Liver (tissue), 9 donors: Measurements from ENCODE around the gene SLC16A9. TPM values are rescaled to one million over a fixed set of nuclear protein-coding genes. Genes with fewer than 3 reads are reported as not detected.

Source experiments
- DNase-seq: peaks from one replicate; pipeline ENCODE4 v3.0.0-alpha.2; 2017; ENCODE audit warnings: low spot score
- H3K27ac ChIP-seq, 2 donors: one replicate each; pipeline ENCODE4 v1.7.0; 2013; ENCODE audit warnings: inconsistent platforms in 2 of 2, low read length in 2 of 2, control low read depth in 1 of 2, low read depth in 1 of 2, mild to moderate bottlenecking in 1 of 2
- H3K27me3 ChIP-seq, 4 donors: one replicate each; pipeline versions ENCODE4 v1.6.1 to v1.7.0; 2013; ENCODE audit warnings: low read length in 3 of 4, inconsistent platforms in 1 of 4, mild to moderate bottlenecking in 1 of 4, moderate library complexity in 1 of 4; ENCODE audit not compliant: control insufficient read depth in 4 of 4, insufficient read depth in 4 of 4
- H3K36me3 ChIP-seq, 4 donors: one replicate each; pipeline versions ENCODE4 v1.6.1 to v1.7.0; 2013; ENCODE audit warnings: low read length in 3 of 4, mild to moderate bottlenecking in 3 of 4, low read depth in 1 of 4, moderate library complexity in 1 of 4; ENCODE audit not compliant: control insufficient read depth in 4 of 4, insufficient read depth in 3 of 4
- H3K4me1 ChIP-seq, 4 donors: one replicate each; pipeline versions ENCODE4 v1.6.1 to v1.7.0; 2013; ENCODE audit warnings: low read length in 3 of 4, mild to moderate bottlenecking in 3 of 4, moderate library complexity in 1 of 4; ENCODE audit not compliant: control insufficient read depth in 4 of 4, insufficient read depth in 4 of 4
- H3K4me3 ChIP-seq, 3 donors: one replicate each; pipeline versions ENCODE4 v1.6.1 to v1.7.0; 2013; ENCODE audit warnings: low read length in 3 of 3, control low read depth in 1 of 3, low read depth in 1 of 3, mild to moderate bottlenecking in 1 of 3
- H3K9ac ChIP-seq, 2 donors: one replicate each; pipeline ENCODE4 v1.7.0; 2013; ENCODE audit warnings: low read length in 2 of 2, mild to moderate bottlenecking in 2 of 2, moderate library complexity in 2 of 2, control low read depth in 1 of 2, low read depth in 1 of 2
- H3K9me3 ChIP-seq, 4 donors: one replicate each; pipeline versions ENCODE4 v1.6.1 to v1.7.0; 2013; ENCODE audit warnings: low read length in 3 of 4; ENCODE audit not compliant: control insufficient read depth in 4 of 4
- ATF3 ChIP-seq: IDR thresholded peaks from 2 replicates; pipeline ENCODE4 v1.6.1; 2016; ENCODE audit warnings: antibody characterized with exemption
- FOXA1 ChIP-seq: IDR thresholded peaks from 2 replicates; pipeline ENCODE4 v1.6.1; 2016; ENCODE audit warnings: antibody characterized with exemption
- GABPA ChIP-seq, 2 donors: IDR thresholded peaks in 1 of 2; conservative IDR thresholded peaks in 1 of 2; 2 replicates each; pipeline ENCODE4 v1.6.1; 2016; ENCODE audit warnings: antibody characterized with exemption in 2 of 2, mild to moderate bottlenecking in 1 of 2, moderate library complexity in 1 of 2
- HNF4G ChIP-seq: IDR thresholded peaks from 2 replicates; pipeline ENCODE4 v1.6.1; 2016; ENCODE audit warnings: antibody characterized with exemption
- JUND ChIP-seq, 2 donors: IDR thresholded peaks; 2 replicates each; pipeline ENCODE4 v1.6.1; 2016; ENCODE audit warnings: antibody characterized with exemption in 2 of 2
- RAD21 ChIP-seq, 2 donors: IDR thresholded peaks; 2 replicates each; pipeline ENCODE4 v1.6.1; 2016; ENCODE audit warnings: antibody characterized with exemption in 2 of 2, mild to moderate bottlenecking in 2 of 2
- REST ChIP-seq: IDR thresholded peaks from 2 replicates; pipeline ENCODE4 v1.6.1; 2016; ENCODE audit warnings: antibody characterized with exemption, mild to moderate bottlenecking
- RXRA ChIP-seq, 2 donors: IDR thresholded peaks; 2 replicates each; pipeline ENCODE4 v1.6.1; 2017 to 2018; ENCODE audit warnings: antibody characterized with exemption in 2 of 2, mild to moderate bottlenecking in 1 of 2
- SP1 ChIP-seq: IDR thresholded peaks from 2 replicates; pipeline ENCODE4 v1.6.1; 2018; ENCODE audit warnings: antibody characterized with exemption, mild to moderate bottlenecking
- ZBTB33 ChIP-seq: IDR thresholded peaks from 2 replicates; pipeline ENCODE4 v1.6.1; 2016; ENCODE audit warnings: antibody characterized with exemption
- WGBS: extraction: QIAGEN DNeasy Blood & Tissue Kit; methylation state at CpG from one replicate; pipeline ENCODE4 v1.1.7; 2013; 5-methylcytosine and 5-hydroxymethylcytosine counted together
- polyA plus RNA-seq, 2 donors: library from polyadenylated mRNA; stranded (reverse) in 1 of 2; unstranded in 1 of 2; fragments of 200-250 nt in 1 of 2; fragments of >200 nt in 1 of 2; fragmentation: Nextera tagmentation in 1 of 2; extraction: Ambion mirVana in 1 of 2; gene quantifications; one replicate each; pipeline versions ENCODE4 v1.2.1 to v1.2.3, GENCODE V29; 2013 to 2015
- total RNA-seq, 2 donors: library from RNA; depleted of rRNA; stranded (reverse); fragments of >200 nt; gene quantifications; one replicate each; pipeline ENCODE4 v1.2.3, GENCODE V29; 2014
- donor health status: healthy.
- donor health status: healthy.
- donor health status: healthy.
- donor health status: healthy.
- donor health status: healthy.

SLC16A9 gene
- total and polyA plus RNA-seq, 4 donors: 0.18 to 9.3 (median 0.59) TPM

GRCh38 chr10:59628965-59629364, 80.7 kb downstream of the SLC16A9 start:
- Histone ChIP-seq H3K9ac (no peak overlapping the region), H3K27ac (no peak overlapping the region), H3K4me1 (peaks cover 0 to 8% (median 5%) of the 10 kb centered on the region in 4 donors), H3K36me3 (no peaks in the 10 kb centered on the region), H3K9me3 (no peaks in the 10 kb centered on the region), H3K27me3 (no peaks in the 10 kb centered on the region), H3K4me3 (no peak overlapping the region)
- TF ChIP-seq HNF4G (no peak), REST (no peak), SP1 (no peak), FOXA1 (no peak), ZBTB33 (no peak), ATF3 (no peak), RXRA (IDR thresholded peaks at IDR 0.05) (no peak), JUND (IDR thresholded peaks at IDR 0.05) (no peak), RAD21 (IDR thresholded peaks at IDR 0.05) (no peak), GABPA (IDR thresholded peaks at IDR 0.05 in 1 of 2, conservative IDR thresholded peaks at IDR 0.05 in 1 of 2) (no peak)
- DNase-seq: no peak
- WGBS: 86% methylated on average over 4 of the region's 4 CpGs

- no peak overlapping the region for H3K4me3 ChIP-seq
- no peak for TF ChIP-seq REST
- no peak for TF ChIP-seq RAD21 (IDR thresholded peaks at IDR 0.05)
- H3K4me1 ChIP-seq: peaks cover 0 to 8% (median 5%) of the 10 kb centered on the region in 4 donors
- DNase-seq: no peak
- no peaks in the 10 kb centered on the region for H3K27me3 ChIP-seq
- 80% methylated on average over 6 of the region's 6 CpGs for WGBS
- no peak overlapping the region for H3K27ac ChIP-seq
- no peak overlapping the region for H3K9ac ChIP-seq
- no peaks in the 10 kb centered on the region for H3K36me3 ChIP-seq
- no peaks in the 10 kb centered on the region for H3K9me3 ChIP-seq
These were observed 81.2 kb downstream of the SLC16A9 start for GRCh38 chr10:59628456-59628855.
